Kidney (tissue), 14 donors: ENCODE data around the gene CETN2. TPM values are rescaled to one million over a fixed set of nuclear protein-coding genes. Genes with fewer than 3 reads are reported as not detected.

Experiments used
- DNase-seq, 5 donors: peaks; one replicate each; pipeline ENCODE4 v3.0.0-alpha.2; 2013 to 2020
- FAIRE-seq: peaks from 2 replicates; lab custom pipeline; 2012; peaks lifted over from hg19 to GRCh38; lab: Jason Lieb, UNC
- H3K27ac ChIP-seq, 2 donors: one replicate each; pipeline ENCODE4 v1.7.0; 2013; ENCODE audit warnings: low read depth in 2 of 2, low read length in 2 of 2, inconsistent platforms in 1 of 2
- H3K27me3 ChIP-seq: one replicate; pipeline ENCODE4 v1.7.1; 2013; ENCODE audit warnings: low read length, inconsistent platforms; ENCODE audit not compliant: control insufficient read depth, insufficient read depth
- H3K36me3 ChIP-seq, 3 donors: one replicate each; pipeline versions ENCODE4 v1.7.0 to v1.7.1; 2013; ENCODE audit warnings: low read length in 3 of 3, control low read depth in 1 of 3, inconsistent platforms in 1 of 3; ENCODE audit not compliant: insufficient read depth in 3 of 3, control insufficient read depth in 2 of 3
- H3K4me1 ChIP-seq, 3 donors: one replicate each; pipeline versions ENCODE4 v1.7.0 to v1.7.1; 2013; ENCODE audit warnings: low read length in 3 of 3, inconsistent platforms in 1 of 3, low read depth in 1 of 3; ENCODE audit not compliant: control insufficient read depth in 2 of 3, insufficient read depth in 2 of 3
- H3K4me3 ChIP-seq, 3 donors: one replicate each; pipeline versions ENCODE4 v1.7.0 to v1.8.1; 2013; ENCODE audit warnings: low read length in 3 of 3, control low read depth in 1 of 3, inconsistent platforms in 1 of 3
- H3K9ac ChIP-seq, 3 donors: one replicate each; pipeline versions ENCODE4 v1.7.0 to v1.7.1; 2013; ENCODE audit warnings: low read length in 3 of 3, control low read depth in 1 of 3, inconsistent platforms in 1 of 3
- H3K9me3 ChIP-seq, 3 donors: one replicate each; pipeline versions ENCODE4 v1.7.0 to v1.7.1; 2013; ENCODE audit warnings: low read length in 3 of 3, control low read depth in 1 of 3, inconsistent platforms in 1 of 3; ENCODE audit not compliant: control insufficient read depth in 2 of 3, insufficient read depth in 1 of 3
- CTCF ChIP-seq: IDR thresholded peaks from 3 replicates; pipeline ENCODE4 v1.5.1; 2012; ENCODE audit warnings: mild to moderate bottlenecking, moderate library complexity, borderline replicate concordance; ENCODE audit not compliant: insufficient read depth; ENCODE audit errors: extremely low read depth
- intact Hi-C: fragments of 100-400 bp; cut with DNase I; formaldehyde crosslinking; loops from one replicate; pipeline ENCODE4 v1.11.1; 2022
- polyA plus RNA-seq: library from polyadenylated mRNA; stranded (reverse); fragments of 350-450 nt; fragmentation: Illumina TruSeq; extraction: RNeasy Lipid Tissue Mini Kit (QIAGEN cat#74804); gene quantifications from one replicate; pipeline ENCODE4 v1.2.3, GENCODE V29; 2014; ENCODE audit warnings: low read depth, low replicate concordance; ENCODE audit not compliant: insufficient read depth
- total RNA-seq: library from RNA; stranded (reverse); fragmentation: NEBNext Ultra II Directional; extraction: Animal tissue kit (Norgen Biotek cat#: 25700); gene quantifications from one replicate; pipeline ENCODE4 v1.2.1, GENCODE V29; 2021
- donor health status: control.
- donor health status: control.
- donor health status: control.
- donor health status: control.
- donor health status: control.
- donor health status: DM: yes; HTN: yes; CAD: no.
- donor health status: Normal renal cell carcinoma (clear cell type).

Gene CETN2
- total and polyA plus RNA-seq, 2 donors from 2014 or later: 66.4 to 121 TPM

GRCh38 chrX:152831391-152831790 lies 834 bp upstream of the CETN2 start:
- intact Hi-C loops: no loop called here
- FAIRE-seq: no peak
- H3K27ac ChIP-seq: no peak overlapping the region

GRCh38 chrX:152824841-152825374 lies 5.6 kb downstream of the CETN2 start:
- Histone ChIP-seq H3K27me3 (no peaks in the 10 kb centered on the region), H3K9me3 (no peaks in the 10 kb centered on the region), H3K9ac (no peak overlapping the region), H3K4me3 (no peak overlapping the region), H3K27ac (no peak overlapping the region), H3K36me3 (no peaks in the 10 kb centered on the region), H3K4me1 (no peaks in the 10 kb centered on the region)
- FAIRE-seq (no peak), DNase-seq (no peak)
- intact Hi-C loops: no loop called here
- no peak for TF ChIP-seq CTCF

More at GRCh38 chrX:152831391-152831790, 834 bp upstream of the CETN2 start:
- H3K36me3 ChIP-seq: no peaks in the 10 kb centered on the region
- H3K4me1 ChIP-seq: peaks cover 0 to 5% (median 0%) of the 10 kb centered on the region in 3 donors
- peak overlapping the region; percentile 61 to 71 (median 65) for H3K9ac ChIP-seq
- DNase-seq: peak in 1 of 5 donors; percentile 36
- no peak for TF ChIP-seq CTCF
- H3K27me3 ChIP-seq: no peaks in the 10 kb centered on the region
- no peaks in the 10 kb centered on the region for H3K9me3 ChIP-seq
- H3K4me3 ChIP-seq: peak overlapping the region; percentile 82 to 84 (median 84)

- Histone ChIP-seq H3K27me3 (no peaks in the 10 kb centered on the region), H3K36me3 (no peaks in the 10 kb centered on the region), H3K4me3 (no peak overlapping the region), H3K4me1 (no peaks in the 10 kb centered on the region), H3K9ac (no peak overlapping the region), H3K27ac (no peak overlapping the region), H3K9me3 (no peaks in the 10 kb centered on the region)
- DNase-seq (no peak), FAIRE-seq (no peak)
- intact Hi-C loops: no loop called here
- no peak for TF ChIP-seq CTCF
Measured at GRCh38 chrX:152823657-152824056, 6.9 kb downstream of the CETN2 start.
